ENCODE data around the gene PHF10. TPM values are rescaled to one million over a fixed set of nuclear protein-coding genes. Genes with fewer than 3 reads are reported as not detected.

PHF10 gene
- total and polyA plus RNA-seq, 8 donors, result 10.4 to 115 (median 38.2) TPM

GRCh38 chr6:169714178-169714577 is 10.1 kb downstream of the PHF10 start:
- intact Hi-C loops (cut with DNase I; ENCODE audit: low total_unique reads), result no loop called here
- Histone ChIP-seq H3K27ac (no peak overlapping the region), H3K4me1 (peaks cover 0 to 10% (median 5%) of the 10 kb centered on the region in 4 donors), H3K4me3 (no peak overlapping the region), H3K36me3 (peaks cover 36 to 90% (median 83%) of the 10 kb centered on the region in 4 donors), H3K27me3 (no peaks in the 10 kb centered on the region), H3K9me3 (no peaks in the 10 kb centered on the region)
- WGBS, 5 donors, result 96 to 100% (median 98%) methylated on average over 2 of the region's 2 CpGs
- no peak for DNase-seq
- TF ChIP-seq EP300 (IDR thresholded peaks at IDR 0.05) (no peak), CTCF (IDR thresholded peaks at IDR 0.05) (no peak), POLR2AphosphoS5 (IDR thresholded peaks at IDR 0.05) (no peak), POLR2A (IDR thresholded peaks at IDR 0.05) (no peak)

- Histone ChIP-seq H3K4me3 (no peak overlapping the region), H3K36me3 (peaks cover 23 to 81% (median 77%) of the 10 kb centered on the region in 4 donors), H3K4me1 (peaks cover 0 to 10% (median 5%) of the 10 kb centered on the region in 4 donors), H3K27ac (no peak overlapping the region), H3K27me3 (no peaks in the 10 kb centered on the region), H3K9me3 (no peaks in the 10 kb centered on the region)
- 71 to 87% (median 83%) methylated on average over 3 of the region's 3 CpGs for WGBS, 5 donors
- DNase-seq, result no peak
- intact Hi-C loops (cut with DNase I; ENCODE audit: low total_unique reads), result no loop called here
- TF ChIP-seq EP300 (IDR thresholded peaks at IDR 0.05), result no peak
- no peak for TF ChIP-seq POLR2A (IDR thresholded peaks at IDR 0.05)
- no peak for TF ChIP-seq CTCF (IDR thresholded peaks at IDR 0.05)
- TF ChIP-seq POLR2AphosphoS5 (IDR thresholded peaks at IDR 0.05), result no peak
Measured at GRCh38 chr6:169710009-169710408, 14.3 kb downstream of the PHF10 start.

- TF ChIP-seq POLR2A (IDR thresholded peaks at IDR 0.05) (no peak), EP300 (IDR thresholded peaks at IDR 0.05) (no peak), POLR2AphosphoS5 (IDR thresholded peaks at IDR 0.05) (no peak), CTCF (IDR thresholded peaks at IDR 0.05) (no peak)
- H3K27ac ChIP-seq, result no peak overlapping the region
- intact Hi-C loops (cut with DNase I; ENCODE audit: low total_unique reads), result no loop called here
- H3K4me3 ChIP-seq, result no peak overlapping the region
- H3K4me1 ChIP-seq, result peaks cover 2 to 17% (median 13%) of the 10 kb centered on the region in 4 donors
- H3K36me3 ChIP-seq, result peaks cover 20 to 77% (median 75%) of the 10 kb centered on the region in 4 donors
- H3K9me3 ChIP-seq, result no peaks in the 10 kb centered on the region
- no peak for DNase-seq
- H3K27me3 ChIP-seq, result no peaks in the 10 kb centered on the region
Measured at GRCh38 chr6:169709293-169709692, 15.0 kb downstream of the PHF10 start.

GRCh38 chr6:169707772-169708171 is 16.5 kb downstream of the PHF10 start:
- WGBS, 5 donors, result 84 to 94% (median 91%) methylated on average over 2 of the region's 2 CpGs
- Histone ChIP-seq H3K27ac (no peak overlapping the region), H3K4me1 (peaks cover 17 to 32% (median 28%) of the 10 kb centered on the region in 4 donors), H3K9me3 (no peaks in the 10 kb centered on the region), H3K36me3 (peaks cover 14 to 68% (median 60%) of the 10 kb centered on the region in 4 donors), H3K27me3 (no peaks in the 10 kb centered on the region), H3K4me3 (no peak overlapping the region)
- intact Hi-C loops (cut with DNase I; ENCODE audit: low total_unique reads), result no loop called here
- TF ChIP-seq EP300 (IDR thresholded peaks at IDR 0.05) (no peak), POLR2AphosphoS5 (IDR thresholded peaks at IDR 0.05) (no peak), CTCF (IDR thresholded peaks at IDR 0.05) (no peak), POLR2A (IDR thresholded peaks at IDR 0.05) (no peak)
- no peak for DNase-seq
